Kidney (tissue), 14 donors: ENCODE data around the gene CCDC146. TPM values are rescaled to one million over a fixed set of nuclear protein-coding genes. Genes with fewer than 3 reads are reported as not detected.
A peak's percentile ranks its signal among the peaks of the same experiment; 100 is the strongest.

Source experiments
- DNase-seq, 5 donors: peaks; one replicate each; pipeline ENCODE4 v3.0.0-alpha.2; 2013 to 2020
- FAIRE-seq: peaks from 2 replicates; lab custom pipeline; 2012; peaks lifted over from hg19 to GRCh38; lab: Jason Lieb, UNC
- H3K27ac ChIP-seq, 2 donors: one replicate each; pipeline ENCODE4 v1.7.0; 2013; ENCODE audit warnings: low read depth in 2 of 2, low read length in 2 of 2, inconsistent platforms in 1 of 2
- H3K27me3 ChIP-seq: one replicate; pipeline ENCODE4 v1.7.1; 2013; ENCODE audit warnings: low read length, inconsistent platforms; ENCODE audit not compliant: control insufficient read depth, insufficient read depth
- H3K36me3 ChIP-seq, 3 donors: one replicate each; pipeline versions ENCODE4 v1.7.0 to v1.7.1; 2013; ENCODE audit warnings: low read length in 3 of 3, control low read depth in 1 of 3, inconsistent platforms in 1 of 3; ENCODE audit not compliant: insufficient read depth in 3 of 3, control insufficient read depth in 2 of 3
- H3K4me1 ChIP-seq, 3 donors: one replicate each; pipeline versions ENCODE4 v1.7.0 to v1.7.1; 2013; ENCODE audit warnings: low read length in 3 of 3, inconsistent platforms in 1 of 3, low read depth in 1 of 3; ENCODE audit not compliant: control insufficient read depth in 2 of 3, insufficient read depth in 2 of 3
- H3K4me3 ChIP-seq, 3 donors: one replicate each; pipeline versions ENCODE4 v1.7.0 to v1.8.1; 2013; ENCODE audit warnings: low read length in 3 of 3, control low read depth in 1 of 3, inconsistent platforms in 1 of 3
- H3K9ac ChIP-seq, 3 donors: one replicate each; pipeline versions ENCODE4 v1.7.0 to v1.7.1; 2013; ENCODE audit warnings: low read length in 3 of 3, control low read depth in 1 of 3, inconsistent platforms in 1 of 3
- H3K9me3 ChIP-seq, 3 donors: one replicate each; pipeline versions ENCODE4 v1.7.0 to v1.7.1; 2013; ENCODE audit warnings: low read length in 3 of 3, control low read depth in 1 of 3, inconsistent platforms in 1 of 3; ENCODE audit not compliant: control insufficient read depth in 2 of 3, insufficient read depth in 1 of 3
- intact Hi-C: fragments of 100-400 bp; cut with DNase I; formaldehyde crosslinking; loops from one replicate; pipeline ENCODE4 v1.11.1; 2022
- polyA plus RNA-seq: library from polyadenylated mRNA; stranded (reverse); fragments of 350-450 nt; fragmentation: Illumina TruSeq; extraction: RNeasy Lipid Tissue Mini Kit (QIAGEN cat#74804); gene quantifications from one replicate; pipeline ENCODE4 v1.2.3, GENCODE V29; 2014; ENCODE audit warnings: low read depth, low replicate concordance; ENCODE audit not compliant: insufficient read depth
- total RNA-seq: library from RNA; stranded (reverse); fragmentation: NEBNext Ultra II Directional; extraction: Animal tissue kit (Norgen Biotek cat#: 25700); gene quantifications from one replicate; pipeline ENCODE4 v1.2.1, GENCODE V29; 2021
- TF ChIP-seq, protein P1 (sequence below): IDR thresholded peaks from 3 replicates; pipeline ENCODE4 v1.5.1; 2012; ENCODE audit warnings: mild to moderate bottlenecking, moderate library complexity, borderline replicate concordance; ENCODE audit not compliant: insufficient read depth; ENCODE audit errors: extremely low read depth
- donor health status: control.
- donor health status: control.
- donor health status: control.
- donor health status: control.
- donor health status: control.
- donor health status: DM: yes; HTN: yes; CAD: no.
- donor health status: Normal renal cell carcinoma (clear cell type).

CCDC146 gene
- total and polyA plus RNA-seq, 2 donors from 2014 or later = 8.8 to 15.4 TPM

DNA sequence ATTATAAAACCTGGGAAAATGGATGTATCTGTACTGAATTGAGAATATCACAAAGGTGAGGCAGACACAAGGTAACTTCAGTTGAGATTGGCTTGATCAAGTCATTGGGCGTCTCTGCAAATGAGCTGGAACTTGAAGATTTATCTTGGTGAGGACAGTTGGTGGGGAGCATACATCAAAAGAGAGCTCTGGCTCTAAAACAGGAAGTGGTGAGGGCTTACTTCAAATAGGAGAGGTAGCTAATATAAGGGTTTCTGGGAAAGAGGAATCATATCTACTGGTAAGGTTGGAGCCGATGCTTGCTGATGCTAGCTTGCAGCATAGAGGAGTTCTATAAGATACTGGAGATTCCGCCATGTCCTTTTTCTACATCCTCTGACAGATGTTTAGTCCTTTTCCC lies 117.1 kb downstream of the CCDC146 start:
- Histone ChIP-seq H3K9me3 (no peaks in the 10 kb centered on the region), H3K4me1 (peaks cover 0 to 2% (median 0%) of the 10 kb centered on the region in 3 donors), H3K27me3 (no peaks in the 10 kb centered on the region), H3K27ac (no peak overlapping the region), H3K36me3 (peaks cover 0 to 2% (median 0%) of the 10 kb centered on the region in 3 donors), H3K9ac (no peak overlapping the region), H3K4me3 (no peak overlapping the region)
- TF ChIP-seq, protein P1, sequence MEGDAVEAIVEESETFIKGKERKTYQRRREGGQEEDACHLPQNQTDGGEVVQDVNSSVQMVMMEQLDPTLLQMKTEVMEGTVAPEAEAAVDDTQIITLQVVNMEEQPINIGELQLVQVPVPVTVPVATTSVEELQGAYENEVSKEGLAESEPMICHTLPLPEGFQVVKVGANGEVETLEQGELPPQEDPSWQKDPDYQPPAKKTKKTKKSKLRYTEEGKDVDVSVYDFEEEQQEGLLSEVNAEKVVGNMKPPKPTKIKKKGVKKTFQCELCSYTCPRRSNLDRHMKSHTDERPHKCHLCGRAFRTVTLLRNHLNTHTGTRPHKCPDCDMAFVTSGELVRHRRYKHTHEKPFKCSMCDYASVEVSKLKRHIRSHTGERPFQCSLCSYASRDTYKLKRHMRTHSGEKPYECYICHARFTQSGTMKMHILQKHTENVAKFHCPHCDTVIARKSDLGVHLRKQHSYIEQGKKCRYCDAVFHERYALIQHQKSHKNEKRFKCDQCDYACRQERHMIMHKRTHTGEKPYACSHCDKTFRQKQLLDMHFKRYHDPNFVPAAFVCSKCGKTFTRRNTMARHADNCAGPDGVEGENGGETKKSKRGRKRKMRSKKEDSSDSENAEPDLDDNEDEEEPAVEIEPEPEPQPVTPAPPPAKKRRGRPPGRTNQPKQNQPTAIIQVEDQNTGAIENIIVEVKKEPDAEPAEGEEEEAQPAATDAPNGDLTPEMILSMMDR = no peak
- no peak for FAIRE-seq
- DNase-seq = no peak
- intact Hi-C loops = no loop called here

GRCh38 chr7:77242068-77242467 lies 119.7 kb downstream of the CCDC146 start:
- H3K36me3 ChIP-seq = no peaks in the 10 kb centered on the region
- peaks cover 0 to 14% (median 8%) of the 10 kb centered on the region in 3 donors for H3K4me1 ChIP-seq
- H3K9me3 ChIP-seq = no peaks in the 10 kb centered on the region
- no peak overlapping the region for H3K9ac ChIP-seq
- TF ChIP-seq, protein P1 = no peak
- intact Hi-C loops = no loop called here
- no peak overlapping the region for H3K27ac ChIP-seq
- FAIRE-seq (no peak), DNase-seq (peak in 1 of 5 donors; percentile 6)
- peak overlapping the region in 2 of 3 donors; percentile 30 to 32 for H3K4me3 ChIP-seq
- no peaks in the 10 kb centered on the region for H3K27me3 ChIP-seq

- no peak for FAIRE-seq
- Histone ChIP-seq H3K9ac (no peak overlapping the region), H3K27ac (no peak overlapping the region), H3K36me3 (no peaks in the 10 kb centered on the region), H3K27me3 (no peaks in the 10 kb centered on the region), H3K4me1 (peaks cover 0 to 14% (median 8%) of the 10 kb centered on the region in 3 donors), H3K9me3 (no peaks in the 10 kb centered on the region), H3K4me3 (peak overlapping the region in 2 of 3 donors; percentile 30 to 32)
- intact Hi-C loops = no loop called here
- DNase-seq = no peak
- TF ChIP-seq, protein P1 = no peak
Measured at GRCh38 chr7:77242554-77242953, 120.1 kb downstream of the CCDC146 start.
